DOHH2 (cell line): ENCODE measurements around the gene HINT1.

Experiments used
- CTCF ChIP-seq: fragments of 200-600 bp; sonication (generic); IDR thresholded peaks from one replicate; pipeline ENCODE4 v1.5.1; 2014; ENCODE audit warnings: antibody characterized with exemption, mild to moderate bottlenecking, low read depth, low read length; ENCODE audit not compliant: poor library complexity, severe bottlenecking
- EZH2phosphoT487 ChIP-seq: fragments of 200-600 bp; sonication (generic); IDR thresholded peaks from 2 replicates; pipeline ENCODE4 v1.6.1; 2017; ENCODE audit warnings: borderline replicate concordance, mild to moderate bottlenecking, antibody characterized with exemption, low read length, moderate library complexity, mixed read lengths

GRCh38 chr5:131114754-131115153 is 50.3 kb downstream of the HINT1 start:
- TF ChIP-seq CTCF (no peak), EZH2phosphoT487 (no peak)
